ENCODE data around the gene PGPEP1.

Gene PGPEP1

GRCh38 chr19:18379803-18380747 lies 39.7 kb downstream of the PGPEP1 start:
- TF ChIP-seq SIN3A (IDR thresholded peaks at IDR 0.05; ENCODE audit: borderline replicate concordance, insufficient read depth, low read length), result no peak
- peak; percentile 83 for TF ChIP-seq FOXP2 (optimal IDR thresholded peaks at IDR 0.05; ENCODE audit: borderline replicate concordance, extremely low read depth, extremely low read length, insufficient read depth)

GRCh38 chr19:18380843-18381242 lies 40.4 kb downstream of the PGPEP1 start:
- TF ChIP-seq SIN3A (IDR thresholded peaks at IDR 0.05; ENCODE audit: borderline replicate concordance, insufficient read depth, low read length), result no peak
- no peak for TF ChIP-seq FOXP2 (optimal IDR thresholded peaks at IDR 0.05; ENCODE audit: borderline replicate concordance, extremely low read depth, extremely low read length, insufficient read depth)
- no peak for TF ChIP-seq POLR2AphosphoS5 (IDR thresholded peaks at IDR 0.05; ENCODE audit: low read depth, low read length)
- no peak for TF ChIP-seq TAF1 (IDR thresholded peaks at IDR 0.05; ENCODE audit: borderline replicate concordance, insufficient read depth, low read length)
- TF ChIP-seq REST (IDR thresholded peaks at IDR 0.05; ENCODE audit: insufficient read depth in 1 of 2, low read depth in 2 of 2, low read length in 2 of 2), result no peak

GRCh38 chr19:18384775-18385174 lies 44.4 kb downstream of the PGPEP1 start:
- TF ChIP-seq SIN3A (IDR thresholded peaks at IDR 0.05; ENCODE audit: borderline replicate concordance, insufficient read depth, low read length) (no peak), FOXP2 (optimal IDR thresholded peaks at IDR 0.05; ENCODE audit: borderline replicate concordance, extremely low read depth, extremely low read length, insufficient read depth) (no peak), POLR2AphosphoS5 (IDR thresholded peaks at IDR 0.05; ENCODE audit: low read depth, low read length) (no peak), TAF1 (IDR thresholded peaks at IDR 0.05; ENCODE audit: borderline replicate concordance, insufficient read depth, low read length) (no peak), REST (IDR thresholded peaks at IDR 0.05; ENCODE audit: insufficient read depth in 1 of 2, low read depth in 2 of 2, low read length in 2 of 2) (no peak)

- no peak for TF ChIP-seq FOXP2 (optimal IDR thresholded peaks at IDR 0.05; ENCODE audit: borderline replicate concordance, extremely low read depth, extremely low read length, insufficient read depth)
- TF ChIP-seq POLR2AphosphoS5 (IDR thresholded peaks at IDR 0.05; ENCODE audit: low read depth, low read length), result no peak
- no peak for TF ChIP-seq TAF1 (IDR thresholded peaks at IDR 0.05; ENCODE audit: borderline replicate concordance, insufficient read depth, low read length)
- TF ChIP-seq REST (IDR thresholded peaks at IDR 0.05; ENCODE audit: insufficient read depth in 1 of 2, low read depth in 2 of 2, low read length in 2 of 2), result no peak
- TF ChIP-seq SIN3A (IDR thresholded peaks at IDR 0.05; ENCODE audit: borderline replicate concordance, insufficient read depth, low read length), result no peak
Observed at GRCh38 chr19:18385359-18385674, 44.9 kb downstream of the PGPEP1 start.

- TF ChIP-seq FOXP2 (optimal IDR thresholded peaks at IDR 0.05; ENCODE audit: borderline replicate concordance, extremely low read depth, extremely low read length, insufficient read depth) (peak; percentile 81), SIN3A (IDR thresholded peaks at IDR 0.05; ENCODE audit: borderline replicate concordance, insufficient read depth, low read length) (no peak), POLR2AphosphoS5 (IDR thresholded peaks at IDR 0.05; ENCODE audit: low read depth, low read length) (no peak), TAF1 (IDR thresholded peaks at IDR 0.05; ENCODE audit: borderline replicate concordance, insufficient read depth, low read length) (no peak), REST (IDR thresholded peaks at IDR 0.05; ENCODE audit: insufficient read depth in 1 of 2, low read depth in 2 of 2, low read length in 2 of 2) (peak in 1 of 2 experiments; percentile 57; a peak in 1 of 4 replicates)
Observed at GRCh38 chr19:18385675-18386542, 45.5 kb downstream of the PGPEP1 start, which contains the start of gene GDF15. Gene GDF15, plus strand, starts transcription at chr19:18386158. Its CDS starts 32 bp downstream, at chr19:18386190.

Measured in PFSK-1 (cell line).